Hepatocyte (in vitro differentiated cells): ENCODE measurements around the gene CCDC192. TPM values are rescaled to one million over a fixed set of nuclear protein-coding genes. Genes with fewer than 3 reads are reported as not detected.
A peak's percentile ranks its signal among the peaks of the same experiment; 100 is the strongest.

Source experiments
- DNase-seq: peaks from one replicate; pipeline ENCODE4 v3.0.0-alpha.2; 2016; ENCODE audit warnings: low spot score
- H2AFZ ChIP-seq: fragments of 200-600 bp; sonication (generic); 2 replicates; pipeline ENCODE4 v1.6.0; 2016; ENCODE audit warnings: antibody characterized with exemption, mild to moderate bottlenecking
- H3K27ac ChIP-seq: fragments of 200-600 bp; sonication (generic); 2 replicates; pipeline ENCODE4 v1.5.1; 2016; ENCODE audit warnings: mild to moderate bottlenecking
- H3K27me3 ChIP-seq: fragments of 200-600 bp; sonication (generic); 2 replicates; pipeline ENCODE4 v1.6.1; 2016
- H3K36me3 ChIP-seq: fragments of 200-600 bp; sonication (generic); replicated peaks from 2 replicates; pipeline ENCODE4 v1.5.1; 2016; ENCODE audit warnings: low read depth; ENCODE audit not compliant: insufficient read depth
- H3K4me1 ChIP-seq: fragments of 200-600 bp; sonication (generic); 2 replicates; pipeline ENCODE4 v1.5.1; 2016; ENCODE audit warnings: mild to moderate bottlenecking, moderate library complexity; ENCODE audit not compliant: insufficient read depth
- H3K4me2 ChIP-seq: fragments of 200-600 bp; sonication (generic); 2 replicates; pipeline ENCODE4 v1.6.0; 2016
- H3K4me3 ChIP-seq: fragments of 200-600 bp; sonication (generic); 2 replicates; pipeline ENCODE4 v1.5.1; 2016; ENCODE audit warnings: mild to moderate bottlenecking
- H3K79me2 ChIP-seq: fragments of 200-600 bp; sonication (generic); 2 replicates; pipeline ENCODE4 v1.6.0; 2017; ENCODE audit warnings: mild to moderate bottlenecking
- H3K9me2 ChIP-seq: fragments of 200-600 bp; sonication (generic); replicated peaks from 2 replicates; pipeline ENCODE4 v1.6.0; 2017; ENCODE audit warnings: mild to moderate bottlenecking; ENCODE audit not compliant: insufficient read depth
- H3K9me3 ChIP-seq: fragments of 200-600 bp; sonication (generic); 2 replicates; pipeline ENCODE4 v1.5.1; 2016; ENCODE audit warnings: low read depth, mild to moderate bottlenecking
- H4K20me1 ChIP-seq: fragments of 200-600 bp; sonication (generic); 2 replicates; pipeline ENCODE4 v1.6.0; 2016; ENCODE audit warnings: mild to moderate bottlenecking; ENCODE audit not compliant: insufficient read depth, poor library complexity, severe bottlenecking
- CTCF ChIP-seq: fragments of 200-600 bp; sonication (generic); IDR thresholded peaks from 2 replicates; pipeline ENCODE4 v1.5.1; 2016; ENCODE audit warnings: antibody characterized with exemption, mild to moderate bottlenecking; ENCODE audit not compliant: poor library complexity
- EZH2 ChIP-seq: fragments of 200-600 bp; sonication (generic); IDR thresholded peaks from 2 replicates; pipeline ENCODE4 v1.6.1; 2016; ENCODE audit warnings: antibody characterized with exemption, mild to moderate bottlenecking, borderline replicate concordance
- EZH2phosphoT487 ChIP-seq: fragments of 200-600 bp; sonication (generic); IDR thresholded peaks from one replicate; pipeline ENCODE4 v1.6.1; 2018; ENCODE audit warnings: antibody characterized with exemption, mild to moderate bottlenecking, low read depth, moderate library complexity; ENCODE audit not compliant: unreplicated experiment, severe bottlenecking
- WGBS: methylation state at CpG from one replicate; pipeline ENCODE4 v1.1.6; 2016; ENCODE audit warnings: low lambda C conversion rate; ENCODE audit errors: missing lambda C conversion rate; 5-methylcytosine and 5-hydroxymethylcytosine counted together
- polyA plus RNA-seq: library from polyadenylated mRNA; unstranded; fragments of >200 nt; fragmentation: Nextera tagmentation; extraction: Ambion mirVana; gene quantifications from 2 replicates; pipeline ENCODE4 v1.2.1, GENCODE V29; 2016
- total RNA-seq: library from RNA; depleted of rRNA; stranded (reverse); fragments of >200 nt; gene quantifications from 2 replicates; pipeline ENCODE4 v1.2.3, GENCODE V29; 2014

CCDC192 gene
- total and polyA plus RNA-seq, 2 experiments from 2014 or later: 0.39 TPM; not detected in 1

GRCh38 chr5:127810707-127811490, 107.7 kb downstream of the CCDC192 start:
- H3K9me2 ChIP-seq: no peaks in the 10 kb centered on the region
- no peaks in the 10 kb centered on the region for H3K79me2 ChIP-seq
- no peak overlapping the region for H2AFZ ChIP-seq
- no peak overlapping the region for H3K4me3 ChIP-seq
- no peaks in the 10 kb centered on the region for H3K4me1 ChIP-seq
- H3K27ac ChIP-seq: no peak overlapping the region
- no peak for DNase-seq
- no peaks in the 10 kb centered on the region for H3K27me3 ChIP-seq
- no peak for TF ChIP-seq EZH2phosphoT487
- TF ChIP-seq CTCF: no peak
- TF ChIP-seq EZH2: no peak
- 85% methylated on average over 2 of the region's 2 CpGs for WGBS
- H4K20me1 ChIP-seq: no peaks in the 10 kb centered on the region
- H3K9me3 ChIP-seq: no peaks in the 10 kb centered on the region
- H3K36me3 ChIP-seq: no peaks in the 10 kb centered on the region
- no peak overlapping the region for H3K4me2 ChIP-seq

GRCh38 chr5:127812570-127812969, 109.4 kb downstream of the CCDC192 start:
- no peak for TF ChIP-seq CTCF
- Histone ChIP-seq H3K9me3 (no peaks in the 10 kb centered on the region), H2AFZ (no peak overlapping the region), H3K27ac (no peak overlapping the region), H3K27me3 (no peaks in the 10 kb centered on the region), H4K20me1 (no peaks in the 10 kb centered on the region), H3K79me2 (no peaks in the 10 kb centered on the region), H3K36me3 (no peaks in the 10 kb centered on the region), H3K4me3 (no peak overlapping the region), H3K4me2 (no peak overlapping the region), H3K9me2 (no peaks in the 10 kb centered on the region), H3K4me1 (no peaks in the 10 kb centered on the region)
- WGBS: 53% methylated on average over 4 of the region's 4 CpGs
- DNase-seq: peak; percentile 9

GRCh38 chr5:127813633-127814587, 110.7 kb downstream of the CCDC192 start:
- Histone ChIP-seq H3K79me2 (no peaks in the 10 kb centered on the region), H4K20me1 (no peaks in the 10 kb centered on the region), H3K36me3 (no peaks in the 10 kb centered on the region), H2AFZ (no peak overlapping the region), H3K27me3 (no peaks in the 10 kb centered on the region), H3K4me2 (peak overlapping the region; percentile 4), H3K4me1 (no peaks in the 10 kb centered on the region), H3K9me3 (no peaks in the 10 kb centered on the region), H3K4me3 (no peak overlapping the region), H3K27ac (no peak overlapping the region), H3K9me2 (no peaks in the 10 kb centered on the region)
- 81% methylated on average over 4 of the region's 4 CpGs for WGBS
- TF ChIP-seq CTCF: no peak
- TF ChIP-seq EZH2: no peak
- TF ChIP-seq EZH2phosphoT487: no peak
- DNase-seq: no peak
